NOMO-1 treated with dmso at 0.1 percent for 144 hours (cell line): Measurements from ENCODE around the gene MLLT3.
"Not testable (repeated sequence)": the region's sequence is repeated elsewhere in the genome, so short reads cannot be mapped to it uniquely, and the experiment has no call there.

Source experiments
- DNase-seq: peaks from one replicate; lab custom pipeline; 2025; ENCODE audit not compliant: unreplicated experiment; lab: John Stamatoyannopoulos, UW

Gene MLLT3

DNA sequence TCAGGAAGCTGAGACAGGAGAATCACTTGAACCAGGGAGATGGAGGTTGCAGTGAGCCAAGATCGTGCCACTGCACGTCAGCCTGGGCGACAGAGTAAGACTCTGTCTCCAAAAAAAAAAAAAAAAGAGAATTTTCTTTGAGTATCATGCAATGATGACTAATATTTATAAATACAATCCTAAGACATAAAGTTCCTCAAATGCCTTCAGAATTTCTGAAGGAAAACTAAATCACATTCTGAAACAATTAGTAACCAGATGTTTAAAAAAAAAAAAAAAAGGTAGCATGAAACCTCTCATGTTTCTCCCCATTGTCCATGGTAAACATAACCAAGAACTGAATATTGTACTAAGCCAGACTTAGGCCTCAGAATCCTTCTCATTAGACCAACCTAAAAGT, 23.1 kb downstream of the MLLT3 start:
- no peak for DNase-seq

GRCh38 chr9:20598367-20598766, 23.9 kb downstream of the MLLT3 start:
- DNase-seq = no peak

GRCh38 chr9:20597862-20598261, 24.4 kb downstream of the MLLT3 start:
- no peak for DNase-seq

- no peak for DNase-seq
Observed at GRCh38 chr9:20594608-20595007, 27.7 kb downstream of the MLLT3 start.

- DNase-seq = no peak
Observed at GRCh38 chr9:20593537-20593936, 28.8 kb downstream of the MLLT3 start.

DNA sequence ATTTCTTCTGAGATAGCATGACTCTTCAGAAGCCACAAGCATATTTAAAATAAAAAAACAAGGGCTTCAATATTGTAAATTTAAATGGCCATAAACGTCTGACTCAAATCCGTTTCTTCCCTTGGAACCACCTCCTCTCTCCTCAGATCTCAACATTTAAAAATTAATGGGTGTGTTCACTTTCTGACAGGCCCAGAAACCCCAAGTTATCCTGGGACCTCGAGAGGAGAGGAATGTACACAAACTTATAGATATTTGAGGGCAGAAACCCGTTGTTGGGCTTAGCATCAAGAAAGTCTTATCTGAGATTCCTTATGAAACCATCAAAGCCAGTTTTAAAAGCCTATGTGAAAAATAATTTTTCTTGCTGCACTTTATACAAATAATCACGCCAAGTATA, 29.2 kb downstream of the MLLT3 start:
- no peak for DNase-seq

DNA sequence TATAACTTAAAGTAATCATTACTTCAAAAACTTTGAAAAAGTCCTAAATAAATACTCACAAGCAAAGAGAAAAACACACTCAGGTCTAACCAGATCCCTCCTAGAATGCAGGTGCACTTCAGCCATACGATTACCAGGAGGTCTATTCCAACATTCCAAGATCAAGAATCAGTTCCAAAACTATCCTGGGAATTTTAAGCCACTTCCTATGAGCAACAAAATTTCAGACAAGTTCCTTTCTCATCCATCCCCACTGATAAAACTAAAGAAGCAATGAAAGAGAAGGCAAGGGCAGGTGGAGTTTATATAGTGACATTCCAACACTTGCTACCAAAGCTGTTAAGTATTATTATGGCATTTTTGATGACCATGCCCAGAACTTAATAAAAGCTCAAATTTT, 29.6 kb downstream of the MLLT3 start:
- DNase-seq = no peak

- DNase-seq = no peak
Observed at GRCh38 chr9:20591223-20591622, 31.1 kb downstream of the MLLT3 start.

GRCh38 chr9:20584968-20585643, 37.2 kb downstream of the MLLT3 start:
- DNase-seq = no peak

DNA sequence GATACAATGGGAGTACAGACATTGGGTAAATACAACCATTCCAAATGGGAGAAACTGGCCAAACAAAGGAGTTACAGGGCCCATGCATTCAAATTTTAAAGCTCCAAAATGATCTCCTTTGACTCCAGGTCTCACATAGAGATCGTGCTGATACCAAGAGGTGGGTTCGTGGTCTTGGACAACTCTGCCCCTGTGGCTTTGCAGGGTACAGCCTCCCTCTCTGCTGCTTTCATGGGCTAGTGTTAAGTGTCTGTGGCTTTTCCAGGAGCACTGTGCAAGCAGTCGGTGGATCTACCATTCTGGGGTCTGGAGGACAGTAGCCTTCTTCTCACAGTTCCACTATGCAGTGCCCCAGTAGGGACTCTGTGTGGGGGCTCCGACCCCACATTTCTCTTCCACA, 39.2 kb downstream of the MLLT3 start:
- DNase-seq = not testable (repeated sequence)

DNA sequence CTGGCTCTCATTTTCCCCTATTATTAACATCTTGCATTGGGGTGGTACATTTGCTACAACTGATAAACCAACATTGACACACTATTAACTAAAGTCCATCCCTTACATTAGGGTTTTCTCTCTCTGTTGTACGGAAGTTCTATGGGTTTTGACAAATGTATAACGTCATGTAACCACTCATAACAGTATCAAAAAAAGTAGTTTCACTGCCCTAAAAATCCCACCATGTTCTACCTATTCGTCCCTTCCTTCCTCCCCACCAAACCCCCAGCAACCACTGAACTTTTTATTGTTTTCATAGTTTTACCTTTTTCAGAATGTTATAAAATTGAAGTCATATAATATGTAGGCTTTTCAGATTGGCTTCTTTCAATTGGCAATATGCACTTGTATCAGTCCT, 40.1 kb downstream of the MLLT3 start:
- no peak for DNase-seq

DNA sequence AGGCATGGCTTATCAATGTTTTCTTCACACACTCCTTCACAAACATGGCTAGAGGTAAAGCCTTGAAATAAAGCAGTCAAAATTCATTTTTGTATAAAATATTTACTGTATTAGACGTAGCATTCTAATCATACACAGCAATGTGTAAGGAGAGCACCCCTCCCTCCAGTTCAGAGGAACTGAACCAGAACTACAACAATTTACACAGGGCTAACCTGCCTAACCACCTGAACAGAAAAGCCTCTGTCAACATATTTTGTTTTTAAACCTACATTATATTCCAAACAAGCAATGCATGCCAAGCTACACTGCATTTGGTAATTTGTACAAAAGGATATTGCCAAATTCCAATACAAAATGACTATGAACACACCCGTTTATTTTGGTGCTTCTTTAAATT, 41.6 kb downstream of the MLLT3 start:
- no peak for DNase-seq

GRCh38 chr9:20579524-20580314, 42.6 kb downstream of the MLLT3 start:
- no peak for DNase-seq

DNA sequence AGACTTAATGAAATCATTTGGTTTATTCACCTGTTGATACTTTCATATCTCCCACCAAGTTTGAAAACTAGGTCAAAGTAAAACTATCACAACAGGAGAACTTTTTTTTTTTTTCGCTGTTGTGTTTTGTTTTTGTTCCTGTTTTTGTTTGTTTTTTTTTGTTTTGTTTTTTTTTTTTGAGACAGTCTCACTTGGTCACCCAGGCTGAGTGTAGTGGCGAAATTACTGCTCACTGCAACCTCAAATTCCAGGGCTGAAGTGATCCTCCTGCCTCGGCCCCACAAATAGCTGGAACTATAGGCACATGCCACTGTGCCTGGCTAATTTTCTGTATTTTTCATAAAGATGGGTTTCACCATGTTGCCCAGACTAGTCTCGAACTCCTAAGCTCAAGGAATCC, 49.3 kb downstream of the MLLT3 start:
- DNase-seq = no peak

- DNase-seq = no peak
Observed at GRCh38 chr9:20570756-20571155, 51.5 kb downstream of the MLLT3 start.

DNA sequence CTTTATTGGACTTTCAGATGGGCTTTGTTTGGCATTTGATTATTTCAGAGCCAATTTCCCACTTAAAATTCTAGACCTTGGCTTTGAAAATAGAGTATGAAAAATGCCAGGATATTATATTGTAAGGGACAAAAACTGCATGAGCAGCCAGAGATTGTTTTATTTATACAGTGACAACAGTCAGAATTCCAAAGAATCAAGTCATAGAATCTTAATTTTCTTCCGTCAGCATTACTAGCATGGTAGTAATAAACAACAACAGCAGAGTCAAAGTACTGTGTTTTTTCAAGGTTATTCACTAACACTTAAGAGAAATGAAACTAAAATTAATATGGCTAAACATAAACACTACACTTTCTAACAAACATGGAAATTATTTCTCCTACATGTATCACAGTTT, 52.2 kb downstream of the MLLT3 start:
- no peak for DNase-seq

- no peak for DNase-seq
Observed at GRCh38 chr9:20569525-20569924, 52.8 kb downstream of the MLLT3 start.

DNA sequence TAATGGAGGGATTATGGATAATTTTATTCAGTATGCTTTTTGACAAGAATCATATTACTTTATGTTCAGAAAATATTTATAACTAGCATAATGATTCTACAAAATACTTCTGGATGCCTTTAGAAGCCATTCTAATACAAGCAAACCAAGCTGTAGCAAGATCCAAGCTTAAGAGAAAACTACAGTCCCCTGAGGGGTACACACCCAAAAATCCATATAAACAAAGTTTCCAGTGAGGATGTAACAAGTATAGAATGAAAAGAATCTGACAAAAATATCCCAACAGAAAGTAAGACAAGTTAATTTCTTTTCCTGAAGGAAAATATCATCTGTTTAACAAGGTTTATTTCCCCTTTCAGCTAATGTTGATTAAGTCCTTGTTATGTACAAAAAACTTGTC, 53.9 kb downstream of the MLLT3 start:
- DNase-seq = no peak

- DNase-seq = no peak
Observed at GRCh38 chr9:20566401-20566800, 55.9 kb downstream of the MLLT3 start.

- DNase-seq = no peak
Observed at GRCh38 chr9:20564650-20565049, 57.6 kb downstream of the MLLT3 start.

GRCh38 chr9:20563917-20564316, 58.4 kb downstream of the MLLT3 start:
- no peak for DNase-seq

GRCh38 chr9:20562051-20562450, 60.2 kb downstream of the MLLT3 start:
- DNase-seq = no peak

DNA sequence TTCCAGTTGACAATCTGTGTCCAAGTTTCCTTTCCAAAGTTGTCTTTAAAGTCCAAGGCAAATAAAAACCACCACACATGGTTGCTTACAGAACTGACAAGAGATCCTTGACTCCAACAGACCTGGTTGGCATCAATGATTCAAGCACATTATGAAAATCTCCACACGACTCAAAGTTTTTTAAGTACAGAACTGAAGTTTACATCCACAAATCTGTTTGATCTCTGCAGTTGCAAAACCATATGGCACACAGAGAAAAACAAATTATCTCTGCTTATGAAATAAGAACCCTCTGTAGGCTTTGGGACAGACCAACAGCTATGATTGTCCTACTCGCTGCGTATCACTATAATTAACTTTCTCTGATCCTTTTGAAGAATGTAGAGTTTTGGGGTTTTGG, 60.8 kb downstream of the MLLT3 start:
- no peak for DNase-seq
